Fibroblast of skin of back (primary cell): ENCODE measurements around the gene KRT75.

Source experiments
- DNase-seq: peaks from one replicate; pipeline ENCODE4 v3.0.0-alpha.2; 2013

The KRT75 gene

GRCh38 chr12:52390739-52391617 lies 43.2 kb downstream of the KRT75 start:
- DNase-seq = peak; percentile 40

GRCh38 chr12:52389313-52390207 lies 44.6 kb downstream of the KRT75 start:
- peak; percentile 47 for DNase-seq

- DNase-seq = no peak
These were observed 46.3 kb downstream of the KRT75 start for GRCh38 chr12:52387859-52388258.

- no peak for DNase-seq
These were observed 48.9 kb downstream of the KRT75 start, which contains the start of gene KRT84 for GRCh38 chr12:52385226-52385702. KRT84 (minus strand) TSS chr12:52385652; CDS start chr12:52385585, 67 bp downstream.

GRCh38 chr12:52383331-52383730 lies 50.8 kb downstream of the KRT75 start:
- no peak for DNase-seq

- no peak for DNase-seq
These were observed 51.3 kb downstream of the KRT75 start for GRCh38 chr12:52382854-52383253.

GRCh38 chr12:52381206-52381605 lies 53.0 kb downstream of the KRT75 start:
- no peak for DNase-seq

GRCh38 chr12:52380271-52380694 lies 53.9 kb downstream of the KRT75 start:
- DNase-seq = peak; percentile 33

- no peak for DNase-seq
These were observed 54.6 kb downstream of the KRT75 start for GRCh38 chr12:52379536-52379935.

- DNase-seq = no peak
These were observed 56.1 kb downstream of the KRT75 start for GRCh38 chr12:52378091-52378490.

GRCh38 chr12:52377266-52377665 lies 56.9 kb downstream of the KRT75 start:
- no peak for DNase-seq
